ENCODE results near the gene STRAP. TPM values are rescaled to one million over a fixed set of nuclear protein-coding genes. Genes with fewer than 3 reads are reported as not detected.
"Not testable (repeated sequence)": the region's sequence is repeated elsewhere in the genome, so short reads cannot be mapped to it uniquely, and the experiment has no call there.

The STRAP gene
- total RNA-seq, 1 experiment from 2014 or later, result 210 TPM

- TF ChIP-seq CTCF (conservative IDR thresholded peaks at IDR 0.05), result no peak
- H4K91ac ChIP-seq (ENCODE audit: insufficient read length, low read depth, low read length), result no peak overlapping the region
- H2AK5ac ChIP-seq (ENCODE audit: insufficient read length, low read length), result no peak overlapping the region
- no peak overlapping the region for H3K27ac ChIP-seq (ENCODE audit: insufficient read length, low read depth, low read length)
- H3K9ac ChIP-seq (ENCODE audit: extremely low read depth, insufficient read length, low read length), result no peak overlapping the region
- H3K79me1 ChIP-seq (ENCODE audit: insufficient read depth, low read depth, low read length, poor library complexity, severe bottlenecking), result no peaks in the 10 kb centered on the region
- H3K9me3 ChIP-seq (ENCODE audit: control insufficient read depth, low read depth, low read length), result no peaks in the 10 kb centered on the region
- no peak overlapping the region for H3K4me3 Mint-ChIP-seq
- H3K9me3 Mint-ChIP-seq, result peaks cover 4 to 14% of the 10 kb centered on the region in 2 experiments; a peak in 4 of 5 replicates
- H3K4me1 Mint-ChIP-seq, result peaks cover 19 to 20% of the 10 kb centered on the region in 2 experiments
- H2BK12ac ChIP-seq (ENCODE audit: insufficient read length, low read depth, low read length), result no peak overlapping the region
- no CpG with 5 or more reads among the region's 5 CpGs for WGBS (ENCODE audit: extremely low coverage, insufficient read length, low lambda C conversion rate)
- H2BK20ac ChIP-seq (ENCODE audit: low read depth, low read length, poor library complexity, severe bottlenecking), result no peak overlapping the region
- H3K23ac ChIP-seq (ENCODE audit: insufficient read length, low read depth, low read length), result no peak overlapping the region
- H3T11ph ChIP-seq (ENCODE audit: low read length), result no peak overlapping the region
- no peaks in the 10 kb centered on the region for H4K20me1 ChIP-seq (ENCODE audit: control insufficient read depth, insufficient read depth, insufficient read length)
- H3K27me3 ChIP-seq (ENCODE audit: insufficient read depth, low read length), result no peaks in the 10 kb centered on the region
- no peaks in the 10 kb centered on the region for H3K4me1 ChIP-seq (ENCODE audit: insufficient read depth, low read length)
- no peak overlapping the region for H3K56ac ChIP-seq (ENCODE audit: insufficient read length, low read depth, low read length)
- no peak overlapping the region for H2BK120ac ChIP-seq (ENCODE audit: low read depth, low read length, poor library complexity, severe bottlenecking)
- H3K14ac ChIP-seq (ENCODE audit: insufficient read depth, low read length), result no peak overlapping the region
- H3K18ac ChIP-seq (ENCODE audit: insufficient read length, low read depth, low read length), result no peak overlapping the region
- H3K4ac ChIP-seq (ENCODE audit: low read depth, low read length), result no peak overlapping the region
- H3K27me3 Mint-ChIP-seq (ENCODE audit: low read depth), result no peaks in the 10 kb centered on the region; the same call in 1 of the 2 replicates
- no peak overlapping the region for H2AFZ ChIP-seq (ENCODE audit: low read length)
- H3K36me3 Mint-ChIP-seq (ENCODE audit: insufficient read depth in 1 of 3, low read depth in 3 of 3), result peaks cover 0 to 11% (median 5%) of the 10 kb centered on the region in 3 experiments; a peak in 4 of 7 replicates
- H3K23me2 ChIP-seq (ENCODE audit: insufficient read length, low read depth, low read length, poor library complexity, severe bottlenecking), result no peaks in the 10 kb centered on the region
- H2BK5ac ChIP-seq (ENCODE audit: insufficient read length, low read length), result no peak overlapping the region
- H2BK15ac ChIP-seq (ENCODE audit: low read depth, low read length), result no peak overlapping the region
- H3K27ac Mint-ChIP-seq, result no peak overlapping the region; a peak in 1 of 7 replicates
- H4K5ac ChIP-seq (ENCODE audit: insufficient read length, low read depth, low read length), result no peak overlapping the region
- no peak overlapping the region for H3K4me2 ChIP-seq (ENCODE audit: insufficient read depth, insufficient read length, low read length)
- no peak for DNase-seq
- H4K8ac ChIP-seq (replicated peaks; ENCODE audit: insufficient read length, low read depth, low read length), result no peak overlapping the region
- H3K79me2 ChIP-seq (ENCODE audit: insufficient read depth, low read length), result no peaks in the 10 kb centered on the region
Observed at GRCh38 chr12:15942475-15942874, 60.3 kb downstream of the STRAP start.

GRCh38 chr12:15943519-15943918, 61.3 kb downstream of the STRAP start:
- H3K9ac ChIP-seq (ENCODE audit: extremely low read depth, insufficient read length, low read length); H3K4me2 ChIP-seq (ENCODE audit: insufficient read depth, insufficient read length, low read length); H4K8ac ChIP-seq (replicated peaks; ENCODE audit: insufficient read length, low read depth, low read length); H2BK20ac ChIP-seq (ENCODE audit: low read depth, low read length, poor library complexity, severe bottlenecking); H3K14ac ChIP-seq (ENCODE audit: insufficient read depth, low read length); H2BK15ac ChIP-seq (ENCODE audit: low read depth, low read length); H2AK5ac ChIP-seq (ENCODE audit: insufficient read length, low read length); H3K23me2 ChIP-seq (ENCODE audit: insufficient read length, low read depth, low read length, poor library complexity, severe bottlenecking); H3K18ac ChIP-seq (ENCODE audit: insufficient read length, low read depth, low read length); H3K79me2 ChIP-seq (ENCODE audit: insufficient read depth, low read length); H3K27me3 Mint-ChIP-seq (ENCODE audit: low read depth); H3K4me1 ChIP-seq (ENCODE audit: insufficient read depth, low read length); H4K91ac ChIP-seq (ENCODE audit: insufficient read length, low read depth, low read length); H2AFZ ChIP-seq (ENCODE audit: low read length); H4K5ac ChIP-seq (ENCODE audit: insufficient read length, low read depth, low read length); H2BK120ac ChIP-seq (ENCODE audit: low read depth, low read length, poor library complexity, severe bottlenecking); H3K27me3 ChIP-seq (ENCODE audit: insufficient read depth, low read length); H3K4ac ChIP-seq (ENCODE audit: low read depth, low read length); H3K23ac ChIP-seq (ENCODE audit: insufficient read length, low read depth, low read length); H2BK12ac ChIP-seq (ENCODE audit: insufficient read length, low read depth, low read length); H3T11ph ChIP-seq (ENCODE audit: low read length); H2BK5ac ChIP-seq (ENCODE audit: insufficient read length, low read length); H3K9me3 ChIP-seq (ENCODE audit: control insufficient read depth, low read depth, low read length); H3K4me3 Mint-ChIP-seq; H3K27ac ChIP-seq (ENCODE audit: insufficient read length, low read depth, low read length); H3K79me1 ChIP-seq (ENCODE audit: insufficient read depth, low read depth, low read length, poor library complexity, severe bottlenecking); DNase-seq; H4K20me1 ChIP-seq (ENCODE audit: control insufficient read depth, insufficient read depth, insufficient read length); H3K27ac Mint-ChIP-seq; H3K56ac ChIP-seq (ENCODE audit: insufficient read length, low read depth, low read length): not testable (repeated sequence)
- Mint-ChIP-seq H3K4me1 (peaks cover 19 to 20% of the 10 kb centered on the region in 2 experiments), H3K9me3 (peaks cover 8 to 21% of the 10 kb centered on the region in 2 experiments), H3K36me3 (ENCODE audit: insufficient read depth in 1 of 3, low read depth in 3 of 3) (peaks cover 5 to 13% (median 11%) of the 10 kb centered on the region in 3 experiments; a peak in 6 of 7 replicates)
- no CpG with 5 or more reads among the region's 5 CpGs for WGBS (ENCODE audit: extremely low coverage, insufficient read length, low lambda C conversion rate)
